ENCODE results near the gene BTN1A1.
"Not testable (repeated sequence)": the region's sequence is repeated elsewhere in the genome, so short reads cannot be mapped to it uniquely, and the experiment has no call there.

BTN1A1 gene

GRCh38 chr6:26475823-26476729 lies 24.0 kb upstream of the BTN1A1 start:
- DNase-seq, result no peak

- DNase-seq, result no peak
These were observed 23.2 kb upstream of the BTN1A1 start for GRCh38 chr6:26476896-26477295.

- no peak for DNase-seq
These were observed 22.7 kb upstream of the BTN1A1 start for GRCh38 chr6:26477426-26477825.

DNA sequence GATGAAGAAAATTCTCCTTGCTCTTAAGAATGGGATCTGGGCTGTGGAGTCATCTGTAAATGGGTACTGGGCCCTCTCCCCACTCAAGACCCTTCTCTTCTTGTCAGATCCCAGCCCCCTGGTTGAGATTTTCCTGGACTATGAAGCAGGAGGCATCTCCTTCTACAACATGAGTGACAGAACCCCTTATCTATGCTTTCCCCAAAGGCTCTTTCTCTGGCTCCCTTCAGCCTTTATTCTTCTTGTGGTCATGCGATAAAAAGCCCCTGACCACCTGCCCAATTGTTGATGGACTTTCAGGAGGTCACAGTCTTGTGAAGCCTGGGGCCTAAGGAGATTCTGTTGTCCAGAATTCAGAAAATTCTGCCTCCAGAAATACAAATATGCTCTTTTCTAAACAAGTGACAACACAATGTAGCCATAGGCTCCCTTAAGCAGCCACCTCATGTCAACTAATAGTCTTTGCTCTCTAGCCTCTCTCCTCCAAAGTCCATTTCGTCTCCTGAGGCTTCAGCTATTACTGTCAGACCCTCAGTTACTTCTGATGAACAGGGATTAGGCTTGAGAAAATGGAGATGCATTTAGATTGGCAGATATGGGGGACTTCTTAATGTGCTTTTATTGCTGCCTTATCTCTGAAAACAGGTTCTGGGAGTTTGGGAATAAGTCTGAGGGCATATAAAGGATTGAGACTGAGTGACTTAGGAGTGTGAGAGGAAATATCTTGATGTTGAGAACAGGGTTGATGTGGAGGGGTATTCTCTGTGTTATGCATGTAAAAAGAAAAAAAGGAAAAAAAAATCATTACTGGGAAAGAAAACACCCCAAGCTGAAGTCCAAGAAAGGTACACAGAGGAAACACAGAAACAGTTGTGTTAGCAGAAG lies 21.8 kb upstream of the BTN1A1 start:
- DNase-seq, result no peak

DNA sequence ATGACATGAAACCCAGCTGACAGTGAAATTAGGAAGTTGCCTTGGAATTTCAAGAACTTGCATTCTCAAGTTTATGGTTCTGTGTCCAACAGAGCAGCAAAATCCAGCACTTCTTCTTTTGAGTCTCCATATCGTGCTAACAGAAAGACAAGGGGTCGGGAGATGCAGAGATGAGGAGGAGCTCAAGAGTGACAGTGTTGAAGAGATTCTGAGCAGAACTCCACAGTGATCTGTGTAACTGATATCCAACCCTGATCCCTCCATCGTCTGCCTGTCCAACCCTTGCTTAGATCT lies 21.2 kb upstream of the BTN1A1 start:
- no peak for DNase-seq

- DNase-seq, result no peak
These were observed 17.8 kb upstream of the BTN1A1 start for GRCh38 chr6:26482338-26482737.

DNA sequence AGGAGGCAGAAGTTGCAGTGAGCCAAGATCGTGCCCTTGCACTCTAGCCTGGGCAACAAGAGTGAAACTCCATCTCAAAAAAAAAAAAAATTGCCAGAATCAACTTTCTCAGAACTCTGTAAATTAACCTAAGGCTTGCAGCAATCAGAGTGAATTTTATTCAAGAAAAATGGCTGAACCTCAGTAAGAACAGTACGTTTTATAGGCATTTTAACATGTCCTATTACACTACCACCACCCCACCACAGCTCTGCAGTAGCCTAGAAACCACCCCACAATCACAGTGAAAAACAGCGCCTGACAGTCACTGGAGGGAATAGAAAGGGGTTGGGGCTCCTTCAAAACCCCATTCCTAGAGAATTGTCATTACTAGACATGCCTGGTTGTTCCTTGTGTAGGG lies 16.4 kb upstream of the BTN1A1 start:
- DNase-seq, result no peak

- DNase-seq, result no peak
These were observed 15.9 kb upstream of the BTN1A1 start for GRCh38 chr6:26484161-26484560.

GRCh38 chr6:26485112-26485780 lies 14.9 kb upstream of the BTN1A1 start:
- no peak for DNase-seq

DNA sequence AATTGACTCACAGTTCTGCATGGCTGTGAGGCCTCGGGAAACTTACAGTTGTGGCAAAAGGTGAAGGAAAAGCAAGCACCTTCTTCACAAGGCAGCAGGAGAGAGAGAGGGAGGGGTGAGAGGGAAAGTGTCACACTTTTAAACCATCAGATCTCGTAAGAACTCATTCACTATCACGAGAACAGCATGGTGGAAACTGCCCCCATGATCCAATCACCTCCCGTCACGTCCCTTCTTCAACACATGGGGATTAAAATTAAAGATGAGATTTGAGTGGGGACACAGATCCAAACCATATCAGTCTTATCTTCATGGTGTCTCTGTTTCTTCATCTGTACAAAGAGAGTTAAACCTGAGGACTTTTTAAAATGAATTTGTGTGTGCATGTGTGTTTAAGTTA lies 13.7 kb upstream of the BTN1A1 start:
- DNase-seq, result no peak

- no peak for DNase-seq
These were observed 12.6 kb upstream of the BTN1A1 start for GRCh38 chr6:26487466-26487865.

GRCh38 chr6:26489996-26490964 lies 9.8 kb upstream of the BTN1A1 start:
- DNase-seq, result no peak

- no peak for DNase-seq
These were observed 8.5 kb upstream of the BTN1A1 start for GRCh38 chr6:26491604-26492003.

GRCh38 chr6:26493258-26493657 lies 6.8 kb upstream of the BTN1A1 start:
- peak in 1 of 2 donors; percentile 40 for DNase-seq

GRCh38 chr6:26494117-26494516 lies 6.0 kb upstream of the BTN1A1 start:
- no peak for DNase-seq

- DNase-seq, result no peak
These were observed 4.8 kb upstream of the BTN1A1 start for GRCh38 chr6:26495281-26495680.

DNA sequence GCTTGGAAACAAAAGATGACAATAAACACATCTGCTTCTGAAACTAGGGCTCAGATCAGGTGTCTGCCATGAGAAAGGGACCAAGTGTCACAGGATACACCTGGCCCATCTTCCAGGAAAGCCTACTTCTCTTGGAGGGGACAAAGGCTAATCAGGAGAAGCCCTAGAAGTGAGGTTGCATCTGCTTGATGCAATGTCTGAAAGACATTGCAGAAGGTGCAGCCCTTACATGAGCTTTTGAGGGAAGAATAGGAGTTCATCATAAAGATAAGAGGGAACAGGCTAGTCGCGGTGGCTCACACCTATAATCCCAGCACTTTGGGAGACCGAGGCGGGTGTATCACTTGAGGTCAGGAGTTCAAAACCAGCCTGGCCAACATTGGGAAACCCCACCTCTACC lies 2.5 kb upstream of the BTN1A1 start:
- no peak for DNase-seq

DNA sequence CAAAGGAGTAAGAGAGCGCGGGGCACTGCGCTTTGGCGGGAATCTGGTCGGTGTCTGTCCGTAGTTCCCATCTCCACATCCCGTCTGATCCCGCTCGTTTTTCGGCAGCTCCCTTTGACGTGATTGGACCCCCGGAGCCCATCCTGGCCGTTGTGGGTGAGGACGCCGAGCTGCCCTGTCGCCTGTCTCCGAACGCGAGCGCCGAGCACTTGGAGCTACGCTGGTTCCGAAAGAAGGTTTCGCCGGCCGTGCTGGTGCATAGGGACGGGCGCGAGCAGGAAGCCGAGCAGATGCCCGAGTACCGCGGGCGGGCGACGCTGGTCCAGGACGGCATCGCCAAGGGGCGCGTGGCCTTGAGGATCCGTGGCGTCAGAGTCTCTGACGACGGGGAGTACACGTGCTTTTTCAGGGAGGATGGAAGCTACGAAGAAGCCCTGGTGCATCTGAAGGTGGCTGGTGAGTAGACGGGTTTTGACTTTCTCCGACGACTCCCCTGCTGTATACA lies 1.4 kb downstream of the BTN1A1 start:
- peak; percentile 32 to 37 for DNase-seq

DNA sequence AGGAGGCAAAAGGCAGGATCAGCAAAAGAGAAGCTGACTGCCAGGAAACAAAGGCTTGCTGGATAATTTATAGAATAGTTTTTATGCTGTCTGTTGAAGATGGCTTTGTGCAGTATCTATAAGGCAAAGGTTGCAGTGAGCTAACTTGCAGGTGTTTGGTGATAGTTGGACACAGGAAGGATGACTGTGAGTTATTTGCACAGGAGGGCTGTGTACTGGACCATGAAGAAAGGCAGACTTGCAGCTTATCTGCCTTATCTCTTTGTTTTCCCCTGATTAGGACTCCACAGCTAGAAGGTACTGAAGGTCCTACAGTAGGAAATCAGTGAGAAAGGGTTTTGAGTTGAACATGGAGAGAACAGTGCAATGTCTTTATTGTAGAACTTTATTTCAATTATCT lies 2.1 kb downstream of the BTN1A1 start:
- DNase-seq, result no peak

DNA sequence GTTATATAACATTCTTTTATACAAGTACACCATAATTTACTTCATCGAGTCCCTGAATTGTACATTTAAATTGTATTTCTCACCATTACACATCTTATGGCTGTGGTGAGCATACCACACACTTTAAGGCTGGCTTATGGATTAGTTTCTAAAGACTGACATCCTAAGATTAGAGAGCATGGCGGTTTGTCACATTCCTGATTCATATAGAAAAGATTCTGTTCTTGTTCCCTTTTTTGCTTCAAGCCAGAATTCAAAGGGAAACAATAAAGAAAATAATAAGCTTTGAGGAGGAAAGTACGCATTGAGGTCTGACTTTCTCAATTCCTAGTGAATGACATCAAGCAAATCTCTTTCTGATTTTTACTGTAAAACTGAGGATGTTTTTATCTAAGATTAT lies 2.5 kb downstream of the BTN1A1 start:
- DNase-seq, result no peak

- DNase-seq, result no peak
These were observed 7.6 kb downstream of the BTN1A1 start for GRCh38 chr6:26507658-26508057.

DNA sequence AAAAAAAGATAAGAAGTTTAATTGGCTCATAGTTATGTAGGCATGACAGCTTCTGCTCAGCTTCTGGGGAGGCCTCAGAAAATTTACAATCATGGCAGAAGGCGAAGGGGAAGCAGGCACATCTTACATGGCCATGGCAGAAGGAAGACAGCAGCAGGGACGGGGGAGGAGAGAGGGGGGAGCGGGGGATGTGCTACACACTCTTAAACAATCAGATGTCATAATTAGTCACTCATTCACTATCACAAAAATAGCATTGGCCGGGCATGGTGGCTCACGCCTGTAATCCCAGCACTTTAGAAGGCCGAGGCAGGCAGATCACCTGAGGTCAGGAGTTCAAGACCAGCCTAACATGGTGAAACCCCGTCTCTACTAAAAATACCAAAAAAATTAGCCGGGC lies 10.9 kb downstream of the BTN1A1 start:
- not testable (repeated sequence) for DNase-seq

Data from CD4-positive, alpha-beta T cell treated with Interleukin-4 for 1 hour (primary cell).